Kidney (tissue), 14 donors: ENCODE measurements around the gene DEPDC4. TPM values are rescaled to one million over a fixed set of nuclear protein-coding genes. Genes with fewer than 3 reads are reported as not detected.
"Not testable (repeated sequence)": the region's sequence is repeated elsewhere in the genome, so short reads cannot be mapped to it uniquely, and the experiment has no call there.

ENCODE experiments used
- DNase-seq, 5 donors: peaks; one replicate each; pipeline ENCODE4 v3.0.0-alpha.2; 2013 to 2020
- FAIRE-seq: peaks from 2 replicates; lab custom pipeline; 2012; peaks lifted over from hg19 to GRCh38; lab: Jason Lieb, UNC
- H3K27ac ChIP-seq, 2 donors: one replicate each; pipeline ENCODE4 v1.7.0; 2013; ENCODE audit warnings: low read depth in 2 of 2, low read length in 2 of 2, inconsistent platforms in 1 of 2
- H3K27me3 ChIP-seq: one replicate; pipeline ENCODE4 v1.7.1; 2013; ENCODE audit warnings: low read length, inconsistent platforms; ENCODE audit not compliant: control insufficient read depth, insufficient read depth
- H3K36me3 ChIP-seq, 3 donors: one replicate each; pipeline versions ENCODE4 v1.7.0 to v1.7.1; 2013; ENCODE audit warnings: low read length in 3 of 3, control low read depth in 1 of 3, inconsistent platforms in 1 of 3; ENCODE audit not compliant: insufficient read depth in 3 of 3, control insufficient read depth in 2 of 3
- H3K4me1 ChIP-seq, 3 donors: one replicate each; pipeline versions ENCODE4 v1.7.0 to v1.7.1; 2013; ENCODE audit warnings: low read length in 3 of 3, inconsistent platforms in 1 of 3, low read depth in 1 of 3; ENCODE audit not compliant: control insufficient read depth in 2 of 3, insufficient read depth in 2 of 3
- H3K4me3 ChIP-seq, 3 donors: one replicate each; pipeline versions ENCODE4 v1.7.0 to v1.8.1; 2013; ENCODE audit warnings: low read length in 3 of 3, control low read depth in 1 of 3, inconsistent platforms in 1 of 3
- H3K9ac ChIP-seq, 3 donors: one replicate each; pipeline versions ENCODE4 v1.7.0 to v1.7.1; 2013; ENCODE audit warnings: low read length in 3 of 3, control low read depth in 1 of 3, inconsistent platforms in 1 of 3
- H3K9me3 ChIP-seq, 3 donors: one replicate each; pipeline versions ENCODE4 v1.7.0 to v1.7.1; 2013; ENCODE audit warnings: low read length in 3 of 3, control low read depth in 1 of 3, inconsistent platforms in 1 of 3; ENCODE audit not compliant: control insufficient read depth in 2 of 3, insufficient read depth in 1 of 3
- intact Hi-C: fragments of 100-400 bp; cut with DNase I; formaldehyde crosslinking; loops from one replicate; pipeline ENCODE4 v1.11.1; 2022
- polyA plus RNA-seq: library from polyadenylated mRNA; stranded (reverse); fragments of 350-450 nt; fragmentation: Illumina TruSeq; extraction: RNeasy Lipid Tissue Mini Kit (QIAGEN cat#74804); gene quantifications from one replicate; pipeline ENCODE4 v1.2.3, GENCODE V29; 2014; ENCODE audit warnings: low read depth, low replicate concordance; ENCODE audit not compliant: insufficient read depth
- total RNA-seq: library from RNA; stranded (reverse); fragmentation: NEBNext Ultra II Directional; extraction: Animal tissue kit (Norgen Biotek cat#: 25700); gene quantifications from one replicate; pipeline ENCODE4 v1.2.1, GENCODE V29; 2021
- TF ChIP-seq, protein P1 (sequence below): IDR thresholded peaks from 3 replicates; pipeline ENCODE4 v1.5.1; 2012; ENCODE audit warnings: mild to moderate bottlenecking, moderate library complexity, borderline replicate concordance; ENCODE audit not compliant: insufficient read depth; ENCODE audit errors: extremely low read depth
- donor health status: control.
- donor health status: control.
- donor health status: control.
- donor health status: control.
- donor health status: control.
- donor health status: DM: yes; HTN: yes; CAD: no.
- donor health status: Normal renal cell carcinoma (clear cell type).

DEPDC4 gene
- total and polyA plus RNA-seq, 2 donors from 2014 or later, result 1.1 to 1.4 TPM

DNA sequence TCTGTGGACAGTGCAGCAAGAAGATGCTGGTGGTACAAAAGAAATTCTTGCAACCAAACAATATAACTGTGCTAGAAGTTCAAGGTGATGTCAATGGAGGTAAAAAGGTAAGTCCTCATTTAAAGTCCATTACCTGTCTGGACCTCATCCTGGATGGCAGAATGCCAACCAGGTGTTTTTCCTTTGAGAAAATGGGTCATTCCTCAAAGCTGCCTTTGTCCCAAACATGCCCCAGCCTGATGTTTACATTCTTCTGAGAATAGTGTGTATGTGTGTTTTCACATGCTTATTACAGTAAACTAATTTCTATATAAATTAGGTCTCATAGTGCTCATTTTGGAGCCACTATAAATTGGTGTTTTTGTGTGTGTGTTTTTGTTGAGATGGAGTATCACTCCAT lies 41.4 kb downstream of the DEPDC4 start:
- H3K9me3 ChIP-seq, result no peaks in the 10 kb centered on the region

DNA sequence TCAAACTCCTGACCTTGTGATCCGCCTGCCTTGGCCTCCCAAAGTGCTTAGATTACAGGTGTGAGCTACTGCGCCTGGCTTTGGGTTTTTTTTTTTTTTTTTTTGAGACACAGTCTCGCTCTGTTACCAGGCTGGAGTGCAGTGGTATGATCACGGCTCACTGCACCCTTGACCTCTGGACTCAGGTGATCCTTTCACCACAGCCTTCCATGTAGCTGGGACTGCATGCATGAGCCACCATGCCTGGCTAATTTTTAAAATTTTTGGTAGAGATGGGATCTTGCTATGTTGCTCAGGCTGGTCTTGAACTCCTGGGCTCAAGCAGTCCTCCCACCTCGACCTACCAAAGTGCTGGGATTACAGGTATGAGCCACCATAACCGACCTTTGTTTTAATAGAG lies 44.7 kb downstream of the DEPDC4 start:
- H3K36me3 ChIP-seq, H3K9ac ChIP-seq, H3K4me3 ChIP-seq, FAIRE-seq, H3K27me3 ChIP-seq, H3K9me3 ChIP-seq, H3K4me1 ChIP-seq, H3K27ac ChIP-seq, intact Hi-C loops, DNase-seq: not testable (repeated sequence)

More for the DNA sequence above, 41.4 kb downstream of the DEPDC4 start:
- FAIRE-seq (no peak), DNase-seq (no peak)
- Histone ChIP-seq H3K9ac (no peak overlapping the region), H3K4me1 (no peaks in the 10 kb centered on the region), H3K27me3 (no peaks in the 10 kb centered on the region), H3K4me3 (no peak overlapping the region), H3K27ac (no peak overlapping the region), H3K36me3 (peaks cover 0 to 6% (median 4%) of the 10 kb centered on the region in 3 donors)
- TF ChIP-seq, protein P1, sequence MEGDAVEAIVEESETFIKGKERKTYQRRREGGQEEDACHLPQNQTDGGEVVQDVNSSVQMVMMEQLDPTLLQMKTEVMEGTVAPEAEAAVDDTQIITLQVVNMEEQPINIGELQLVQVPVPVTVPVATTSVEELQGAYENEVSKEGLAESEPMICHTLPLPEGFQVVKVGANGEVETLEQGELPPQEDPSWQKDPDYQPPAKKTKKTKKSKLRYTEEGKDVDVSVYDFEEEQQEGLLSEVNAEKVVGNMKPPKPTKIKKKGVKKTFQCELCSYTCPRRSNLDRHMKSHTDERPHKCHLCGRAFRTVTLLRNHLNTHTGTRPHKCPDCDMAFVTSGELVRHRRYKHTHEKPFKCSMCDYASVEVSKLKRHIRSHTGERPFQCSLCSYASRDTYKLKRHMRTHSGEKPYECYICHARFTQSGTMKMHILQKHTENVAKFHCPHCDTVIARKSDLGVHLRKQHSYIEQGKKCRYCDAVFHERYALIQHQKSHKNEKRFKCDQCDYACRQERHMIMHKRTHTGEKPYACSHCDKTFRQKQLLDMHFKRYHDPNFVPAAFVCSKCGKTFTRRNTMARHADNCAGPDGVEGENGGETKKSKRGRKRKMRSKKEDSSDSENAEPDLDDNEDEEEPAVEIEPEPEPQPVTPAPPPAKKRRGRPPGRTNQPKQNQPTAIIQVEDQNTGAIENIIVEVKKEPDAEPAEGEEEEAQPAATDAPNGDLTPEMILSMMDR, result no peak
- intact Hi-C loops, result no loop called here

DNA sequence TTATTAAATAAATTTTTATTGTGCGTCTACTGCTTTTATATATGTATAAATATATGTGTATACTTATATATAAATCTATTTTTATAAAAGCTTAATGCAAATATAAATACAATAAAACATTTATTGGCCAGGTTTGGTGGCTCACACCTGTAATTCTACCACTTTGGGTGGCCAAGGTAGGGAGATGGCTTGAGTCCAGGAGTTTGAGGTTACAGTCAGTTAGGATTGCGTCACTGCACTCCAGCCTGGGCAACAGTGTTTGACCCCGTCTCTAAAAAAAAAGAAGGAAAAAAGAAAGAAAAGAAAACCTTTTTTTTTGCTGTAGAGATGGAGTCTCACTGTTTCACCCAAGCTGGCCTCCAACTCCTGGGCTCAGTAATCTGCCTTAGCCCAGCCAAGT lies 45.4 kb downstream of the DEPDC4 start:
- FAIRE-seq, result no peak
- Histone ChIP-seq H3K4me3 (no peak overlapping the region), H3K27ac (no peak overlapping the region), H3K9me3 (no peaks in the 10 kb centered on the region), H3K36me3 (peaks cover 3 to 6% (median 4%) of the 10 kb centered on the region in 3 donors), H3K4me1 (no peaks in the 10 kb centered on the region), H3K9ac (no peak overlapping the region), H3K27me3 (no peaks in the 10 kb centered on the region)
- intact Hi-C loops, result no loop called here
- DNase-seq, result no peak
- TF ChIP-seq, protein P1, result no peak

DNA sequence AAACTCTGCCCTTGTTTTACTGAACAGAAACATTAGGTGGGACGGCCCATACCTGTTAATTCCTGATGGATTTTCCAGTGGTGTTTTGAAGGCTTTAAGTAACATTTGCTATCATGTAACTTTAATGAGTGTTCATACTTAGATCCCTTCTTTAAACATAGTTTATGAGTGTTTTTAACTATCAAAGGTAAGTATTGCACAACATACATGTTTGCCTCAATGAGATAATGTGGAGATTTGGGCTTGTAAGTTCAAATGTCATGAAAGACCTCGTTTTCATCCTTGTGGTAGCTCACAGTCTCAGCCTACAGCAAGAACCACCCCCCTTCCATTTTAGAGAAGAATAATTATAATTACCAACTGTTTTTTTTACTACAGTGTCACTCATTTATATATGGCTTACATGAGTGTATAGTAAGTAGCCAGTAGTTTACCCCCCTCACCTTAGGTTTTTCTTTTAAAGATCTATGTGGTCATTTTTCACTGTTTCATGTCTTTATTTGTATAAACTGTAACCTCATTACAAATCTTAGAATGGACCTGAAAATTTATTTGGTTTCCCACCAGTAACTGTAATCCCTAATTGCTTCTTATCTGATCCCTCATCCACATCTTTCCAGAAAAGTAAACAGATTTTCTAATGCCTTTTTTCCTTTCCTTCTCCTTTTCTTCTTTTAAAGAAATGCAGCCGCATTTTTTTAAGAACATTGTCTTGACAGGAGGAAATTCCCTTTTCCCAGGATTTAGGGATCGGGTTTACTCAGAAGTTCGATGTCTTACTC lies 47.4 kb downstream of the DEPDC4 start:
- no peak overlapping the region for H3K4me3 ChIP-seq
- H3K4me1 ChIP-seq, result peaks cover 0 to 2% (median 0%) of the 10 kb centered on the region in 3 donors
- peaks cover 3 to 6% (median 3%) of the 10 kb centered on the region in 3 donors for H3K36me3 ChIP-seq
- intact Hi-C loops, result no loop called here
- H3K9me3 ChIP-seq, result no peaks in the 10 kb centered on the region
- TF ChIP-seq, protein P1, result no peak
- H3K9ac ChIP-seq, result no peak overlapping the region
- H3K27me3 ChIP-seq, result no peaks in the 10 kb centered on the region
- no peak overlapping the region for H3K27ac ChIP-seq
- DNase-seq (no peak), FAIRE-seq (no peak)
